Stimulated activated CD8-positive, alpha-beta memory T cell treated with anti-CD3 and anti-CD28 coated beads, Interleukin-7, amount 100 ng/mL, for 24 hours (primary cell): ENCODE measurements around the gene LKAAEAR1.

Source experiments
- DNase-seq: peaks from one replicate; pipeline ENCODE4 v3.0.0-alpha.2; 2020; ENCODE audit warnings: low read depth

The LKAAEAR1 gene

DNA sequence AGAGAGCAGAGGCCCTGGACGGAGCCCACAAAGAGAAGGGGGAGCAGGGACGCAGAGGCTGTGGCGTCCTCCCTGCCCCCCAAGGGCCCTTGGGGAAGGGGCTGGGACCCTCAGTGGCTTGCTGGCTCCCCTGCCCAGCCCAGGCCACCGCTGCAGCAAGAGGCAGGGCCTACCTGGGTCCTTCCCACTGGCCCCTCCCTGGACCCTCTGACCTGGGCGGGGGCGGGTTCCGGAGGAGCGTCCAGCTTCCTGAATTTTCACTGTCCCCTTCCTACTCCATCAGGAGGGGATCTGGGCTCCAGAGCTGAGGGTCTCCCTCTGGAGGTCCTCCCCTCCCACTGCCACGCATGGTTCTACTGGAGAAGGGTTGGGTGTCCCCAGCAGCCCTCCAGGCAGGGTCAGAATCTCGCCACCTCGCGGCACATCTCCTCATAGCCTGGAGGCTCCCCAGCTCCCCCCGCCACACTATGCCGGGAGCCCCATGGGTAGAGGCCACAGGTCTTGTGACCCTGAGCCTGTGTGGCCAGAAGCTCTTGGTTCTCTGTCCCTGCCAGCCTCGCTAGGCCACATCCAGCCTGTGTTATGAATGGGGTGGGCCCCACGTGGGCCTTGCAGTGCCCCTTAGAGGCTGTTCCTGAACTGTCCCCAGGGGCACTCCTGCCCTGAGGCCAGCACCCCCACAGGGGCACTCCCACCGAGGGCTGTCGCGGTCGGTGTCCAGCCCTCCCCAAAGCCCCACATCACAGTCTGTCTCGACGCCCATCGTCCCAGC lies 33.8 kb downstream of the LKAAEAR1 start:
- DNase-seq, result no peak

DNA sequence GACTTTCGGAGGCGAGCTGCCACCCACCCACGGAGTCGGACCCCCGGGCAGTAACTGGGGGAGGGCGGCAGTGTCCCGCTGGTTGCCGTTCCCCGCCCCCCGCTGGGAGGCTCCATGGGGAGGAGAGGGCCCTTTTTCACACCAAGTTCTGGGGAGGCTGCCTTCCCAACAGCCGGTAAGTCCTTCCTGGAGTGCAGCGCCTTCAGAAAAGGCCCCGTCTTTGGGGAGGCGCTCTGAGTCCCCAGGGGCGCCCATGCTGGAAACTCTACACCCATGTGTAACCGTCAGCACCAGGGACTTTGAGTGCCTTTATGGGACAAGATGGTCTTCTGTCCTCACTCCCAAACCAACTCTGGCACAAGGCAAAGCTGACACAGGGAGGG lies 34.3 kb downstream of the LKAAEAR1 start:
- DNase-seq, result no peak

DNA sequence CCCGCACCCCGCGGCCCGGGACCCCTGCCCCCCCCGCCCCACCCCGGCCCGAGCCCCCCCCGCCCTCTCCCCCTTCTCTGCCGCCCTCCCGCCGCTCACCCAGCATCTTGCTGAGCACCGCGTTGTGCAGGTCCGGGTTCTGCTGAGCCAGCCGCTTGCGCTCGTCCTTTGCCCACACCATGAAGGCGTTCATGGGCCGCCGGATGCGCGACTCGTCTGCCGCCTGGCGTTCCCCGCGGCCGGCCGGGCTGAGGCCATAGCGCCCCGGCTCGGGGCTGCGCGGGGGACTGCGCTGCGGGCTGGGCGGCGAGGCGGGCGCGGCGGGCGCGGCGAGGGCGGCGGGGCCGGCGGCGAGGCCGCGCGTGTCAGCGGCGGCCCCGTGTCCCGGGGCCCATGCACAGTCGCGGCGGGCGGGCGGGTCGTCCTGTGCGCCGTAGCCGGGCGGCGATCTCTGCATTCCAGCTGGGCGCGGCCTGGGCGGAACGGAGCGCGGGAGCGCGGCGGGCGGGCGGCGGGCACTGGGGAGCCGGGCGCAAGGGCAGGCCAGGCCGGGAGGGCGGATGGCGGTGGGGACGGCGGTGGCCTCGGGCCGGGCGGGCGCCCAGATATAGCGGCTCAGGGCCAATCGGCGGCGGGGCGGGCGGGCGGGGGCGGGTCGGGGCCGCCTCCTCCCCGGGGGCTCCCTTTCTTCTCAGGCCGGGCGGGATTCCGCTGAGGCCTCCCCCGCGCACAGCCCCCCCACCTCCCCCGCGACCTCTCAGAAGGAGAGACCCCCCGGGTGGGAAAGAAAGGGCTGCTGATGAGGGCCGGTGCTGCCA lies 34.9 kb downstream of the LKAAEAR1 start, which contains the start of gene SOX18:
Gene SOX18, minus strand, starts transcription at position 580 of the 818 bp plus-strand sequence. Its CDS starts 123 bp downstream, at position 457.
- no peak for DNase-seq

DNA sequence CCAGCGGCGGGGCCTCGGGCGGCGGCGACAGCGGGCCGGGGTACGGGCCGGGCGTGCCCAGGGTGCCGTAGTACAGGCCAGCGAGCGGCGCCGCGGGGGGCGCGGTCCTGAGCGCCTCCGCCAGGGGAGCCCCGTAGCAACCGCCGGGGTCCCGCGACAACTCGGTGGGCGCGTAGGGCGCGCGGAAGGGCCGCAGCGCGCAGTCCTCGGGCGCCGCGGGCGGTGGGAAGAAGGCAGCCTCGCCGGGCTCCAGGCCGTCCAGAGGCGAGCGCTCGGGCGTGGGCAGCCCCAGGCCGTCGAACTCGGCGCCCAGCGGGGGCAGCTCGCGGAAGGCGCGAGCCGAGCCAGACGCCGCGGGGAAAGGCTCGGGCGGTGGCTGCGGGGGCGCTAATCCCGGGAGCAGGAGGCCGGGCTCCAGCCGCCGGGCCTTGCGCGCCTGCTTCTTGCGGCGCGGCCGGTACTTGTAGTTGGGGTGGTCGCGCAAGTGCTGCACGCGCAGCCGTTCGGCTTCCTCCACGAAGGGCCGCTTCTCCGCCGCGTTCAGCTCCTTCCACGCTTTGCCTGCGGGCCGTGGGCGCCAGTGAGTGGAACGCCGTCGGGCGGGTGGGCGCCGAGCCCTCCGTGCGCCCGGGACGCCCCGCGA lies 35.7 kb downstream of the LKAAEAR1 start:
- no peak for DNase-seq

DNA sequence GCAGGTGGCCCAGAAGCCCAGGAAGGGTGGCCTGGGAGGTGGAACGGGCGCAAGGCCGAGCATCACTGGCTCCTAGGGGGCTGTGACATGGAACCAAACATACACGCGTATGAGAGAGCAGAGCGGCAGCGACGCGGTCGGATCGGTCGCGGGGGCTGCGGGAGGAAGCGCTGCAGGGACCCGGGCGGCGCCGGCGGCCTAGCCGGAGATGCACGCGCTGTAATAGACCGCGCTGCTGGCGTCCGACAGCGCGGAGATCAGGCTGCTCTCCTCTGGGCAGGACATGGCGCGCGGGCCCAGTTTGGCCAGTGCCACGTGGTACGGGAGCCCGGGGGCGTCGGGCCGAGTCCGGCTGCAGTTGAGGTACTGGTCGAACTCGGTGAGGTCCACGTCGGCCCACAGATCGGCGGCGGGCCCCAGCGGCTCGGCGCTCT lies 36.2 kb downstream of the LKAAEAR1 start:
- no peak for DNase-seq

DNA sequence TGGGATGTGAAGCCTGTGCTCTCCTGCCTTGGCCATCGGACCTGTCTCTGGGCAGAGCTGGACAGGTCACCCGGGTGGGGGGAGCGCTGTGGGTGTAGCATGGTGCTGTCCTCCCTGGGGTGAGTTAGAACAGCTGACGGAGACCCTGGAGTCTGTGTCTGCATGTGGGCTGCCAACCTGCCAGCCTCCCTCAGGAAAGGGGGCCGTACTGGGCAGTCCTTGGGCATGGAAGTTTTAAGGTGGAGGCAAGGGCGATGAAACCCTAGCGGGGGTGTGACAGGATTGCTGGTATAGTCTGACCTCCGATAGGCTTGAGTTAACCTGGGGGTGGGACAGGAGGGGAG lies 37.2 kb downstream of the LKAAEAR1 start:
- no peak for DNase-seq

DNA sequence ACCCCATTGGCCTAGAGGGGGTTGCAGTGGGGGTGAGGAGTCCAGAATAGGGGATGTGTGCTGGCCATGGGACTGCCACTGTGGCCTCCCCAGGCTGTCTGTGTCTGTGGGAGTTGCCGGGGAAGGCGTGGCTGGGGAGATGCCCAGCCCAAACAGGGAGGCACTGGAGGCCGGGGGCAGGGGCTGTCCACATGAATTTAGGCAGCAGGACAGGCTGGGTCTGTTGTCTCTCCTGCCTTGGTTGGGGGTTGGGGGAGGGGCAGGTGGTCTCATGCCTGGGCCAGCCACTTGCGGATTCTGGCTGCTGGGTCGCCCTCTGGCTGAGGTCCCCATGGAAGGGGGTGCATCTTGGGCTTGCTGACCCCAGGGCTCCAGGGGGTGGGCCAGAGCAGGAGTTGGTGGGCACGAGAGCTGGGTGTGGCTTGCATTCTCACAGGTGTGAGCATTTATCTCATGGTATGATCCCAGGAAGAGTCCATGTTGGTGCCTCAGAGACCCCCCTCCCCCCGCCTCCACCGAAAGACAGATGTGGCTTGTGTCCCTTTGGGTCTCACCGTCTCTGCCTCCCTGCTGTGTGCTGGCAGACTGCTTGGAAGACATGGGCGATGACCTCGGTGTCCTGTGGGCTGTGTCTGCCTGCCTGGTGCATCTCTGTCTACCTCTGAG lies 38.7 kb downstream of the LKAAEAR1 start:
- DNase-seq, result no peak

DNA sequence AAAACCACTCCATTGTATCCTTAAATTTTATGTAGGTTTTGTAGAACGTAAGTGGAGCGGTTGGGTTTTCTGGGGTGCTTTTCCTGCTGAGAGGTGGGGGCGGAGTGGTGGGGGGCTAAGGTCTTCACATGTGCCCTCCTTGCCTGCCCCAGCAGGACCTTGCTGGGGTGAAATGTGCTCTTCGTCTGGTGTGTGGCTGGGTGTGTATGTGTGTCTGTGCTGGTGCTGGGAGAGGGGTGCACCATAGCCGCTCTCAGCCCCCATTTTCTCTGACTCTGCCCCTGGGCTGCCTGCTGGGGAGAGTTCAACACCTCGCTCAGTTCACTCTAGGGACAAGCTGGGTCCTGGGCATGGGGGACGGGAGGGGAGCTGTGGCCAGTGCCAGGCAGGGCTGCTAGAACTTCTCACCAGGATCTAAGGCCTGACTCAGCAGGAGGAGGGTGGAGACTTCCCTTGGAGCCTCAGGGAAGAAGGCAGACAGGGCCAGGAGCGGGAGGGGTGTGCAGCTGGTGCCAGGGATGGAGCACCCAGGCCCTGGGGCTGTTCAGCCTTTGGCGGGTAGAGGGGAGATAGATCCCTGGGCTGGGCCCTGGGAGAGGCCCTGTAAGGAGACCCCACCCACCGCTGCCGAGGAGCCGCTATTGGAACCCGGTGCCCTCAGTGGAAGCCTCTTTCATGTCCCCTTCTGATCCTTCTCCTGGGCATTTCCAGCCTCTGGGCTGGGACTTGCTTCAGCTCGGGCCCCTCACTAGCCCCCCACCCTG lies 39.5 kb downstream of the LKAAEAR1 start:
- DNase-seq, result no peak

DNA sequence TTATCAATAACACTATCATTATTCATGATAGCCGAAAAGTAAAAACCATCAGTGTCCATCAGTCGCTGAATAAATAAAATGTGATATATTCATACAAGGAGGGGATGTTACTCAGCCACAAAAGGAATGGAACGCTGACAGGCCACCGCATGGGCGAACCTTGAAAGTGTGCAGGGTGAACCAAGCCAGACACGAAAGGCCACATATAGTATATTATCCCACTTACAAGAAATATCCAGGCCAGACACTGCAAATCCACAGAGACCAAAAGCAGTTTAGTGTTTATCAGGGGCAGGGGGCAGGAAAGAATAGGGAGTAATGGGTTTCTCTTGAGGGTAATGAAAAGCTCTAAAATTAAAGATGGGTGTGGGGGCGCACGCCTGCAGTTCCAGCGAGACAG lies 40.4 kb downstream of the LKAAEAR1 start:
- no peak for DNase-seq

DNA sequence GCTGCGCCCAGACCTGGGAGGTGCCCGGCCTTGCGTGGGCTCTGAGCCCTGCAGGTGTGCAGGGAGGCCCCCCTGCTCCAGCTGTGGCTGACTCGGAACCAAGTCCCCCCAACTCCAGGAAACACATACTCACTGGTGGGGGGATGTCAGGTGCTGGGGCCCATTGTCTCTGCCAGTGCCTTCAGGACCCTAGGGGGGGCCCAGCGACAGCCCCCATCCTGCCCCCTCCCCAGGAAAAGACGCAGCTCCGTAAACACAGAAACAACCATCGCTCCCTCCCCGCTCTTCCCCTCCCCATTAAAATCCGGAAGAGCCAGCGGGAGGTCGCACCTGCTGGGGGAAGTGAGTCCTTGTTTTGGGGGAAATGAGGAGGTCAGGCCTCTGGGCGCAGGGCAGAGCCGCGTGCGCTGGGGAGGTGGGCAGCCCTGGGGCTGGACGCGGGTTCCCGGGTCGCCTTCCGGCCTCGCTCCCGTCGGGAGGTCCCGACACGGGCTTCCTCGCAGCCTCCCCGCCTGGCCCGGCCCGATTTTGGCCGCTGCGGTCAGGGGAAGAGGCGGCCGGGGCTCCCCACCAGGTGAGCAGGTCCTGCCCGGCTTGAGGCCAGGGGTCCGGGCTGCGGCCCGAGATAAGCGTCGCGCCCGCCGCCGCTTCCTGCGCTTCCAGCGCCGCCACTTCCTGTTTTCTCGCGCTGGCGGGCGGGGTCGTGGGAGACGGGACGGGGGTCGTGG lies 42.0 kb downstream of the LKAAEAR1 start:
- DNase-seq, result no peak

DNA sequence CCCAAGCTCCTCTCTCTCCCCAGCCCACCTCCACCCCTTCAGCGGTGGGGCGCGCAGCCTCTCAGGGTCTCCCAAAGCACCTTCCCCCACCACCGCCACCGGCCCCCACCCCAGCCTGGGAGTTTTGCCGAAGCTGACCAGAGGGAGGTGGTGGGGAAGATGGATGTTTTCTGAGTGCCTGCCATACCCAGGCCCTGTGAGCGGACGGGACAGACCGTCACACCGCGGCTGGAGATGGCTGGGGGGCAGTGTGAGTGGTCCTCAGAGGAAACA lies 42.5 kb downstream of the LKAAEAR1 start:
- no peak for DNase-seq

DNA sequence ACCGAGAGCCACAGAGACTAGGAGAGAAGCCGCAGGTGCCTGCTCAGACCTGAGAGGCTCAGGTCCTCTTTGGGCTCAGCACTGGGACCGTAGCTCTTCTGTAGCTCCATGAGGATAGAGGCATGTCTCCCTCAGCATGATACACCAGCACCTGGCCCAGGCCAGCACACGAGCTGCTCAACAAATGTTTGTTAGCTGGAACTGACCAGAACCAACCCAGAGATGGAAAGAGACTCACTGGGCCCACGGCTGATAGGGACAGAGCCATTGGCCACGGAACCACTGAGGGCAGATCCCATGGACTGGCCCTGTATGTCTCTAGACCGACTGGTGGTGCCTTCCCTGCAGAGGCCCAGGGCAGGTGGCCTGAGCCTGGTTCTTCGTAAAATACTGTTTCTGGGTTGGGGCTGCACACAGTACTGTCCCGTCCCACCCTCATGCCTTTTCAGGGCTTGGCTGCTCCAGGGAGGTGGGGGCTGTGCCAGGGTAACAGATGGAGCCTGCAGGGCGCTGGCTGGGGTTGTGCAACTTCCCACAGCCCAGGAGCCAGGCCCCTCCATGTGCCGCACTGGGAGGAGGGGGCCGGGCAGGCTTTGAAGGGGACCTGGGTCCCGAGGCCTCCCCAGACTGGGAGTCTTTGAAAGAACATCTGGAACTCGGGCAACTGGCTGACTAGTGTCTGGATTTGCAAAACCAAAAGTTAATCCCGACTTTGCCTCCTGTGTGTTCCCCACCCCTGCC lies 43.0 kb downstream of the LKAAEAR1 start:
- no peak for DNase-seq

DNA sequence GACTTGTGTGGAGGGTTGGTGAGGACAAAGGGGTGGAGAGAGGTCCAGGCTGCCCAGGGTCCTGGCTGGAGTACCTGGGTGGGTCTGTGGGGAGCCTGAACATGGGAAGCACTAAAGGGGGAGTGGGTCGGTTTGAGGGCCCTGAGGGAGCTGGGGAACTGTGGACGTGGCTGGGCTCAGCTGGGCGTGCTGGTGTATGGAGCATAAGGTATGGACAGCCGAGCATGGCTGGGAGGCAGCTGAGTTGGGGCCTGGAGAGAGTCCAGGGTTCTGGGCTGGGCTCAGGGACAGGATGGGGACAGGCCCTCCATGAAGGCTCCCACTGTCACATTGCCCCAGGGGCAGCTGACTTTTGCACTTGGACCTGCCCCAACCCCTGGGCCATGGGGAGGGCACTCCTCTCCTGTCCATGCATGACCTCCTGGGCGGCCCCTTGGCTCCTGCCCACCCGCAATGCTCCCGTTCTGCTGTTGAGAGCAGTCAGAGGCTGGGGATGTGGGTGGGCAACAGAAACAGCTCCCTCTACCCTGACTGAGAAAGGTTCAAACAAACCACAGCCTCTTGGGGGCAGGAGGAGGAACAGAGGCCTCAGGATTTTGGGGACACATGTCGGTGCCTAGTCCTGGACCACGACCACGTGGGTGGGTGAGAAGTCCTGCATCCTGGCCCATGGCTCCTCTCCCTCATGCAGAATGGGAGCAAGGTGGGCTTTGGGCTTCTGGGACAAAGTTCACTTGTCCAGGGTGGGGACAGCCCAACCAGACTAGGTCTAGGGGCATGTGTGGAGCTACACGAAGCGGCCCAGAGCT lies 43.8 kb downstream of the LKAAEAR1 start:
- DNase-seq, result no peak

DNA sequence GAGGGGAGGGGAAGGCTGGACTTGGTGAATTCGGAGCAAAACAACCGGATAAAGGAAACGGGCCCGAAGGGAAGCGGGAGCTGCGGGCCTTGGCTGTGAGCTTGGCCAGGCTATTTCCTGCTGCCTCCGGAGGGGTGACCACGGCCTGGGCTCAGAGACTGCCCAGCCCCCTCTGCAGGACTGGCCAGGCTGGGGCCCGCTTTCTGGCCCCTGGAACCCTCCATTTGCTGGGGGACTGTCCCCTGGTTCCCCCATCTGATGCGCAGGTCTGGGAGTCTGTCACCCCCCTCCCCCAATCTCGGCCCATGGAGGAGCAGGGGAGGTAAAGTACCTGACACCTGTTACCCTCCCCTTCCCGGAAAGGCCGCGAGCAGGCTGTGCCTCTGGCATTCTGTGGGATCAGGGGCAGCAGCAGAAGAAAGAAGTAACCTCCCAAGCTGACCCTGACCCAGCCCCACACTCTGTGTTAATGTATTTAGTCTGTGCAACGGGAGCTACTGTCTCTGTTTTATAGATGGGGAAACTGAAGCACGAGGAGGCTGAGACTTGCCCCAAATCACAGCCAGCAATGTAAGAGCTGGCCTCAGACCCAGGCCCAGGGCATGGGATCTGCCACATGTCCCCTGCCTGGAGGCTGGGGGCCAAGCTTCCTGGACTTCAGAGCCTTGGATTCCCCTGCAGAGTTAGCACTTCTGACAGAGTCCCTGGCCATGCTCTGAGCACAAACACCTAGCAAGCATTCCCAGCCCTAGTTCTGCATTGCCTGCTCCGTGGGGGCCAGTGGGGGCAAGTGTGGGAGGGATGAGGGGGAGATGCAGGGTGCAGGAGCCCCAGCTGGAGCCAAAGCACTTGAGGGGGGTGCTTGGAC lies 44.7 kb downstream of the LKAAEAR1 start:
- DNase-seq, result no peak

DNA sequence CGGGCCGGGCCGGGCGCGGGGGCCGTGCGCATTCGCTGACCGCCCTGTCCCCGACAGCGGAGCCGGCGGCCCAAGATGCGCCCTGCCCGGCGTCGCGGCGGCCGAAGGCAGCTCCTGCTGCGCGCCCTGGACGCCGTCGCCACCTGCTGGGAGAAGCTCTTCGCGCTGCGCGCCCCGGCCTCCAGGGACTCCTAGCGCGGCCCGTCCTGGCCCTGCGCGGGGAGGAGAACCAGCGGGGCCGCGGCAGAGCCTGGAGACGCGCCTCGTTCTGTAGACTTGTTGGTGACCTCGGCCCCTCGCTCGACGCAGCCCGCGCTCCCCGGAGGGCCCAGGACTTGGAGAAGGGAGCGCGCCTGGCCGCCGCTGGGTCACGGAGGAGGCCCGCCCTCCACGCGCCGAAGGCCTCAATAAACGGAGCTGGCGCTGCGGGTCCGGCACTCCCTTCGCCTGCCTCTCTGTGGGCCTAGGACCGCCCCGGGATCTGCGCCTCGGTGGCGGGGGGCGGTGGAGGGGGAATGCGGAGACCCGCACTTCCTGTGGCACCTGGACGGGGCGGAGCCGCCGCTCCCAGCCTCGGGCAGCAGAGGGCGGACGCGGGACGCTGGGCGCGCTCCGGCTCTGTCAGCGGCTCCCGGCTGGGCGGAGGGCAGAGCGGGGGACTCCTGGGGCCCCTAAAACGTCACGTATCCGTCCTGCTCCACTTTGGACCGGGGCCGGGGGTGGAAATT lies 45.5 kb downstream of the LKAAEAR1 start:
- peak; percentile 53 for DNase-seq

DNA sequence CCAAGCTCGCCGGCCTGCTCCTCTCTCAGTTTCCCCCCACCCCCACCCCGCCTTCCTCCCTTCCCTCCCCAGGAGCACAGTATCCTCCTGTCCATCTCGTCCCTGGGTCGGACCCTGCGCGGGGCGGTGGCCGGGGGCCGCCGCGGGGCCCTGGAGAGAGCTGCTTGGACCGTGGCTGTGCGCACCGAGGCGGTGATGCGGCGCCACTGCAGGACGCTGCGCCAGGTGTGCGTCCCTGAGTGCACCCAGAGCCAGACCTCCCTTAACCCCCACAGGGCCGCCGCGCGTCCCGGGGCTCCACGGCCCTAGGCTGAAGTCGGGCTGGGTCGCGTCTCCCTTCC lies 46.0 kb downstream of the LKAAEAR1 start:
- no peak for DNase-seq

DNA sequence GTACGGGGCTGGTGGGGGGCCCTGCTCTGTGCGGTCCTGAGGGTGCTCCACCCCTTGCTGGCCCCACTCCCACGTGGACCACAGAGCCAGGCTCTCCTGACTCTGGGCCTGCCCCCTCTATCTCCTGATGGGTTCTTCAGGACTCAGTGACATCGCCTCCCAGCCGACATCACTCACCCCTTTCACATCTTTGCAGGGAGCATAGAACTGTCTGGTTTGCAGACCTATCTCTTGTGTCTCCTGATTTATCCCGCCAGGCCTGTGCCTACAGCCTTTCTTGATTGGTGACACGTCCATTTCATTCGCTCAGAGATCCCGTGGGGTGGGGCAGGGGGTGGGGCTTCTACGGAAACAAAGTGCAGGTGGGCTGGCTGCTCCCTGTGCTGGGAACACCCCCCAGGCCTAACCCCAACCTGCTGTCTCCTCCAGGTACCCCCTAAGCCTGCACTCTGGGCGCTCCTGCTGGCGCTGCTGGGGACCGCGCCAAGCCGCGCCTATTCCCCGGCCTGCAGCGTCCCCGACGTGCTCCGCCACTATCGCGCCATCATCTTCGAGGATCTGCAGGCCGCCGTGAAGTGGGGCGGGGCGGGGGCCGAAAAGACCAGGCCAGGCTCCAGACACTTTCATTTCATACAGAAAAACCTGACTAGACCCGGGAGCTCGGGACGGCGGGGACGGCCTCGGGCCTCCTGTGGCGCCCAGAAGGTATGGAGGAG lies 46.5 kb downstream of the LKAAEAR1 start:
- no peak for DNase-seq

DNA sequence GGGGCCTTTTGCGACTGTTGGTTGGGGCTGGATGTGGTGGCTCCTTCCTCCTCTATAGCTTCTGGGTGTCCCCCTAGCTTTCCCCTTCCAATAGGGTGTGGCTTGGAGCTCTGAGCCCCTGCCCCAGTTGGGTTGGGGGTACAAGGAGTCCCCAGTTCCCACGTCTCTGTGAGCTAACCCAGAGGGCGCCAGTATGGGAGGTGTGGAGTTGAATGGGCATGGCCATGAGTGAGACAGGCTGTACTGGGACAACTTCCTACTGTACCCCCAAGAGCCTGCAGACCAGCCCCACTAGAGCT lies 47.0 kb downstream of the LKAAEAR1 start:
- DNase-seq, result no peak
